ENCODE results near the gene COL9A1. TPM values are rescaled to one million over a fixed set of nuclear protein-coding genes. Genes with fewer than 3 reads are reported as not detected.

COL9A1 gene
- total and polyA plus RNA-seq, 9 of the 15 experiments (the other 6 are each of a cell fraction or from before 2014, with no cell fraction given) = 0.01 to 0.13 (median 0.06) TPM; not detected in 1

DNA sequence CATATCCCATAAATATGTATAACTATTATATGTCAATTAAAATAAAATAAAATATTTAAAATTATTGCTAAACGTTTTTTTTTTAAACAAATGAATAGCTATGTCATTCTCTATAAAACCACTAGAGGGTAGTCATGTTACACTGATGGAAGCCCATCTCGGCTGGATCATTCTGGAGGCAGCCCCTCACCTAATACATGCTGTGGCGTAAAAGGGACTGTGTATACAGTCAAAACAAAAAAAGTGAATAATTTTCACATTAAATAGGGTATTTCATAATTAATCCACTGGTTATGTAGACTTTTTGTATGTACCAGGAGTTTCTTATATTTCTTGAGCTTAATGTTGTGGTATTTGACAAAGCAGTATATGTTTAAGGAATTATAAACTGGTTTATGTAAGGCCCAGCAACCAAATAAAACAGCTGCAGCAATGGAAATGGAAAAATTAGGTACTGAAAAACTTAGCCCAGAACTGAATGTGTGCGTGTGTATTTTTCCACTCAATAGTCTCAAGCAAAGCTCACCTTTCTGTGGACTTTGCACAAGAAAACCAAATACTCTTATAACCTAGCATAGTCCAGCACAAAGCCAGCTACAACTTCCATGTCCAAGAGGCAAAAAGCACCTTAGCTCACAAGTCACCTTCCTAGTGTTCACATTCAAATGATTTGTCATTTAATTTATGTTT lies 81.7 kb downstream of the COL9A1 start (continued):
- TF ChIP-seq, protein P1, sequence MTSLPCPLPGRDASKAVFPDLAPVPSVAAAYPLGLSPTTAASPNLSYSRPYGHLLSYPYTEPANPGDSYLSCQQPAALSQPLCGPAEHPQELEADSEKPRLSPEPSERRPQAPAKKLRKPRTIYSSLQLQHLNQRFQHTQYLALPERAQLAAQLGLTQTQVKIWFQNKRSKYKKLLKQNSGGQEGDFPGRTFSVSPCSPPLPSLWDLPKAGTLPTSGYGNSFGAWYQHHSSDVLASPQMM (CRISPR knock-in tag; IDR thresholded peaks at IDR 0.05) = no peak
- TF ChIP-seq CTCF (IDR thresholded peaks at IDR 0.05 in 2 of 3, conservative IDR thresholded peaks at IDR 0.05 in 1 of 3; ENCODE audit: insufficient read depth in 2 of 3, low read depth in 1 of 3, low read length in 3 of 3) = peak; percentile 54 to 83 (median 66); a peak in 5 of 6 replicates

DNA sequence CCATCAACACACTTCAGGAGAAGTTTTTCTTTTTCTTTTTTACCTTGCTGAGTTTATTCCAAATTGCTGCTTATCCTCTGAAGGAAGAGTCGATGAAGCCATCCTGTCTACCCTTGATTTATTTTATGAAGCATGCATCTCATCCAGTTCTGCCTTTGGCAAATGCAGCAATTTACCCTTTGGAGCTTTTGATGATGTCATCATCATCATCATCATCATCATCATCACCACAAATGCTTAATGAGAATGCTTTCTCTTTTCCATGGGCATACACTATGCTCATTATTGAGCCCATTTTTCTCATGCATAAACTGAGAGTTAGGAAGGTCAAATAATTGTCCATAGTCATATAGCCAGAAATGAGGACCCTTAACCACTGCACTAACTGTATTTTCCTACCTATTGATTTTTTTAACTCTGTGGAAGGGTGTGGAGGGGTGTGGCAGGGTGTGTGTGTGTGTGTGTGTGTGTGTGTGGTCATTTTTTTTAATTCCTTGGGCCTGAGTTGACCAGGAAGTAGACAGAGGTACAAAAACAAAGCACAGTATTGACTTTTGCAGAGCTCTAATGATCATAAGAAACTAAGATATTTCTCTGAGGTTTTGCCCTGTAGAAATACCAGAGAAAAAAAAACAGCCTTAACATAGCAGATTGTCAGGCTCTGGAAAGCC lies 82.8 kb downstream of the COL9A1 start:
- ChIA-PET POLR2A (interaction anchor here (0.7 to 1.7 kb wide), 4 partner anchors 8 to 175 kb away, joined by 3 to 5 read pairs (median 4); no protein-coding TSS in a partner anchor), CTCF (ENCODE audit: low intra/inter-chr PET ratio) (interaction anchor here (0.6 to 1.6 kb wide), 3 partner anchors 206 to 793 kb away, joined by 3 to 5 read pairs (median 4); no protein-coding TSS in a partner anchor)
- Histone ChIP-seq H3K4me2 (ENCODE audit: insufficient read depth, low read length) (no peak overlapping the region), H3K4me1 (replicated peaks in 1 of 2; ENCODE audit: control insufficient read depth in 2 of 2, insufficient read depth in 2 of 2, low read length in 2 of 2) (no peaks in the 10 kb centered on the region; a peak in 1 of 5 replicates), H3K9me3 (replicated peaks; ENCODE audit: control insufficient read depth, insufficient read depth, low read depth, low read length) (no peaks in the 10 kb centered on the region; the same call in 1 of the 2 replicates), H3K27ac (ENCODE audit: extremely low read depth, low read depth, low read length) (no peak overlapping the region), H3K79me2 (ENCODE audit: control insufficient read depth, insufficient read depth, low read length) (no peaks in the 10 kb centered on the region), H3K9ac (ENCODE audit: insufficient read depth in 1 of 2, low read depth in 2 of 2, low read length in 2 of 2) (no peak overlapping the region), H4K20me1 (replicated peaks; ENCODE audit: control insufficient read depth, insufficient read depth, low read length) (no peaks in the 10 kb centered on the region), H2AFZ (ENCODE audit: low read depth, low read length) (no peak overlapping the region), H3K9me1 (ENCODE audit: control insufficient read depth, insufficient read depth, low read length) (no peaks in the 10 kb centered on the region), H3K36me3 (ENCODE audit: control insufficient read depth, insufficient read depth, low read length) (no peaks in the 10 kb centered on the region), H3K4me3 (no peak overlapping the region), H3K27me3 (ENCODE audit: control insufficient read depth in 2 of 2, insufficient read depth in 2 of 2, low read length in 2 of 2) (peaks cover 6 to 10% of the 10 kb centered on the region in 2 experiments; a peak in 3 of 5 replicates)
- intact Hi-C loops (cut with micrococcal nuclease) (loop anchor here (2.0 to 5.0 kb wide), 7 partner anchors 89 to 1127 kb away; no protein-coding TSS in a partner anchor), in situ Hi-C loops (cut with MboI) (loop anchor here (5.0 to 10.0 kb wide), 3 partner anchors 82 to 475 kb away; partner anchors contain the start of gene COL9A1)
- ATAC-seq (no peak), DNase-seq (ENCODE audit: extremely low read depth in 1 of 4, low spot score in 3 of 4) (no peak), FAIRE-seq (no peak)
- no TSS peak for BruUV-seq (replicated peaks)
- 0% methylated on average over 1 of the region's 1 CpG for WGBS (ENCODE audit: insufficient coverage, low coverage, missing lambda C conversion rate)
- TF ChIP-seq SNAPC5 (CRISPR knock-in tag; IDR thresholded peaks at IDR 0.05) (no peak), NRF1 (conservative IDR thresholded peaks at IDR 0.05 in 1 of 2, IDR thresholded peaks at IDR 0.05 in 1 of 2) (no peak), VEZF1 (CRISPR knock-in tag; IDR thresholded peaks at IDR 0.05) (no peak), EP300 (IDR thresholded peaks at IDR 0.05; ENCODE audit: low read length) (no peak), KLF6 (CRISPR knock-in tag; IDR thresholded peaks at IDR 0.05; ENCODE audit: borderline replicate concordance) (no peak), TARDBP (IDR thresholded peaks at IDR 0.05) (no peak), FOS (IDR thresholded peaks at IDR 0.05; ENCODE audit: extremely low read depth, insufficient read length) (no peak), PCBP1 (IDR thresholded peaks at IDR 0.05; ENCODE audit: low read depth, low read length, poor library complexity, severe bottlenecking) (no peak)
- TF ChIP-seq, protein P2, sequence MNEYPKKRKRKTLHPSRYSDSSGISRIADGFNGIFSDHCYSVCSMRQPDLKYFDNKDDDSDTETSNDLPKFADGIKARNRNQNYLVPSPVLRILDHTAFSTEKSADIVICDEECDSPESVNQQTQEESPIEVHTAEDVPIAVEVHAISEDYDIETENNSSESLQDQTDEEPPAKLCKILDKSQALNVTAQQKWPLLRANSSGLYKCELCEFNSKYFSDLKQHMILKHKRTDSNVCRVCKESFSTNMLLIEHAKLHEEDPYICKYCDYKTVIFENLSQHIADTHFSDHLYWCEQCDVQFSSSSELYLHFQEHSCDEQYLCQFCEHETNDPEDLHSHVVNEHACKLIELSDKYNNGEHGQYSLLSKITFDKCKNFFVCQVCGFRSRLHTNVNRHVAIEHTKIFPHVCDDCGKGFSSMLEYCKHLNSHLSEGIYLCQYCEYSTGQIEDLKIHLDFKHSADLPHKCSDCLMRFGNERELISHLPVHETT (CRISPR knock-in tag; conservative IDR thresholded peaks at IDR 0.05 in 1 of 2, IDR thresholded peaks at IDR 0.05 in 1 of 2) = no peak

Data from K562 (cell line).